ENCODE measurements around the gene UMAD1.
"Not testable (repeated sequence)": the region's sequence is repeated elsewhere in the genome, so short reads cannot be mapped to it uniquely, and the experiment has no call there.

Gene UMAD1

GRCh38 chr7:7653593-7654187 lies 13.1 kb downstream of the UMAD1 start:
- peaks cover 6% of the 10 kb centered on the region for H3K79me2 ChIP-seq (ENCODE audit: low read length)
- no peaks in the 10 kb centered on the region for H3K9me2 ChIP-seq (replicated peaks; ENCODE audit: insufficient read depth, low read length)
- H3K4me2 ChIP-seq (ENCODE audit: low read depth, low read length) = no peak overlapping the region
- no peak overlapping the region for H2AFZ ChIP-seq (ENCODE audit: low read length)
- no peak overlapping the region for H3K27ac ChIP-seq (ENCODE audit: low read length)
- no peak overlapping the region for H3K4me3 ChIP-seq (ENCODE audit: low read length)
- no peaks in the 10 kb centered on the region for H3K4me1 ChIP-seq (ENCODE audit: low read length)
- H3K9ac ChIP-seq (ENCODE audit: low read length) = no peak overlapping the region
- H3K9me3 ChIP-seq (replicated peaks; ENCODE audit: insufficient read depth, low read length) = no peaks in the 10 kb centered on the region
- no peaks in the 10 kb centered on the region for H4K20me1 ChIP-seq (ENCODE audit: insufficient read depth, low read length)
- no peak for TF ChIP-seq EZH2phosphoT487 (IDR thresholded peaks at IDR 0.05; ENCODE audit: low read length)
- peak; percentile 71 for TF ChIP-seq CTCF (IDR thresholded peaks at IDR 0.05; ENCODE audit: low read length)
- no peaks in the 10 kb centered on the region for H3K27me3 ChIP-seq (replicated peaks; ENCODE audit: insufficient read depth, low read length)
- no peaks in the 10 kb centered on the region for H3K36me3 ChIP-seq (replicated peaks; ENCODE audit: insufficient read depth, low read length)
- DNase-seq = peak; percentile 31
- no peaks in the 10 kb centered on the region for H3F3A ChIP-seq (ENCODE audit: insufficient read depth, low read length)

- peaks cover 6% of the 10 kb centered on the region for H3K79me2 ChIP-seq (ENCODE audit: low read length)
- no peaks in the 10 kb centered on the region for H3F3A ChIP-seq (ENCODE audit: insufficient read depth, low read length)
- TF ChIP-seq CTCF (IDR thresholded peaks at IDR 0.05; ENCODE audit: low read length) = no peak
- no peak for TF ChIP-seq EZH2phosphoT487 (IDR thresholded peaks at IDR 0.05; ENCODE audit: low read length)
- TF ChIP-seq EZH2 (optimal IDR thresholded peaks at IDR 0.05; ENCODE audit: low read depth, low read length) = no peak
- H3K27ac ChIP-seq (ENCODE audit: low read length) = no peak overlapping the region
- no peak overlapping the region for H3K4me3 ChIP-seq (ENCODE audit: low read length)
- H3K4me2 ChIP-seq (ENCODE audit: low read depth, low read length) = no peak overlapping the region
- no peaks in the 10 kb centered on the region for H3K4me1 ChIP-seq (ENCODE audit: low read length)
- no peaks in the 10 kb centered on the region for H3K9me2 ChIP-seq (replicated peaks; ENCODE audit: insufficient read depth, low read length)
- no peak overlapping the region for H2AFZ ChIP-seq (ENCODE audit: low read length)
- no peaks in the 10 kb centered on the region for H3K9me3 ChIP-seq (replicated peaks; ENCODE audit: insufficient read depth, low read length)
- no peaks in the 10 kb centered on the region for H3K27me3 ChIP-seq (replicated peaks; ENCODE audit: insufficient read depth, low read length)
- H3K36me3 ChIP-seq (replicated peaks; ENCODE audit: insufficient read depth, low read length) = no peaks in the 10 kb centered on the region
- H4K20me1 ChIP-seq (ENCODE audit: insufficient read depth, low read length) = no peaks in the 10 kb centered on the region
- DNase-seq = no peak
- no peak overlapping the region for H3K9ac ChIP-seq (ENCODE audit: low read length)
Observed at GRCh38 chr7:7654964-7655715, 14.6 kb downstream of the UMAD1 start.

GRCh38 chr7:7656459-7656858 lies 15.9 kb downstream of the UMAD1 start:
- not testable (repeated sequence) for H3K27ac ChIP-seq (ENCODE audit: low read length); H3K9ac ChIP-seq (ENCODE audit: low read length); H3K4me3 ChIP-seq (ENCODE audit: low read length); H3K4me1 ChIP-seq (ENCODE audit: low read length); H3K27me3 ChIP-seq (replicated peaks; ENCODE audit: insufficient read depth, low read length); H3K36me3 ChIP-seq (replicated peaks; ENCODE audit: insufficient read depth, low read length); DNase-seq; H3K9me2 ChIP-seq (replicated peaks; ENCODE audit: insufficient read depth, low read length); H3F3A ChIP-seq (ENCODE audit: insufficient read depth, low read length); H3K79me2 ChIP-seq (ENCODE audit: low read length); H3K9me3 ChIP-seq (replicated peaks; ENCODE audit: insufficient read depth, low read length); H2AFZ ChIP-seq (ENCODE audit: low read length); H3K4me2 ChIP-seq (ENCODE audit: low read depth, low read length); H4K20me1 ChIP-seq (ENCODE audit: insufficient read depth, low read length)

- H3K4me2 ChIP-seq (ENCODE audit: low read depth, low read length) = no peak overlapping the region
- no peaks in the 10 kb centered on the region for H3K36me3 ChIP-seq (replicated peaks; ENCODE audit: insufficient read depth, low read length)
- no peaks in the 10 kb centered on the region for H3K27me3 ChIP-seq (replicated peaks; ENCODE audit: insufficient read depth, low read length)
- H3K4me1 ChIP-seq (ENCODE audit: low read length) = no peaks in the 10 kb centered on the region
- TF ChIP-seq EZH2 (optimal IDR thresholded peaks at IDR 0.05; ENCODE audit: low read depth, low read length) (no peak), EZH2phosphoT487 (IDR thresholded peaks at IDR 0.05; ENCODE audit: low read length) (no peak), CTCF (IDR thresholded peaks at IDR 0.05; ENCODE audit: low read length) (peak; percentile 26)
- no peaks in the 10 kb centered on the region for H3K9me3 ChIP-seq (replicated peaks; ENCODE audit: insufficient read depth, low read length)
- no peak overlapping the region for H3K9ac ChIP-seq (ENCODE audit: low read length)
- H3K4me3 ChIP-seq (ENCODE audit: low read length) = no peak overlapping the region
- H3K27ac ChIP-seq (ENCODE audit: low read length) = no peak overlapping the region
- H3F3A ChIP-seq (ENCODE audit: insufficient read depth, low read length) = no peaks in the 10 kb centered on the region
- DNase-seq = no peak
- no peak overlapping the region for H2AFZ ChIP-seq (ENCODE audit: low read length)
- no peaks in the 10 kb centered on the region for H4K20me1 ChIP-seq (ENCODE audit: insufficient read depth, low read length)
- no peaks in the 10 kb centered on the region for H3K9me2 ChIP-seq (replicated peaks; ENCODE audit: insufficient read depth, low read length)
- H3K79me2 ChIP-seq (ENCODE audit: low read length) = no peaks in the 10 kb centered on the region
Observed at GRCh38 chr7:7662527-7662926, 22.0 kb downstream of the UMAD1 start.

Data from MM.1S (cell line).